Measurements from ENCODE around the gene FOXO1.

Gene FOXO1

GRCh38 chr13:40660692-40661091 is 5.7 kb downstream of the FOXO1 start:
- Mint-ChIP-seq H3K4me1 (peaks cover 34% of the 10 kb centered on the region), H3K27ac (no peak overlapping the region), H3K27me3 (no peaks in the 10 kb centered on the region), H3K4me3 (no peak overlapping the region), H3K36me3 (peaks cover 8% of the 10 kb centered on the region), H3K9me3 (no peaks in the 10 kb centered on the region)
- no peak for ATAC-seq (ENCODE audit: low read depth)
- DNase-seq (ENCODE audit: low spot score in 2 of 2): no peak

- Mint-ChIP-seq H3K27me3 (no peaks in the 10 kb centered on the region), H3K27ac (peak overlapping the region; percentile 38), H3K4me1 (peaks cover 34% of the 10 kb centered on the region), H3K9me3 (no peaks in the 10 kb centered on the region), H3K36me3 (peaks cover 7% of the 10 kb centered on the region), H3K4me3 (no peak overlapping the region)
- DNase-seq (ENCODE audit: low spot score in 2 of 2) (no peak), ATAC-seq (ENCODE audit: low read depth) (no peak)
Observed at GRCh38 chr13:40660141-40660664, 6.2 kb downstream of the FOXO1 start.

GRCh38 chr13:40657951-40658350 is 8.5 kb downstream of the FOXO1 start:
- Mint-ChIP-seq H3K27ac (peak overlapping the region; percentile 62), H3K4me1 (peaks cover 50% of the 10 kb centered on the region), H3K36me3 (peaks cover 6% of the 10 kb centered on the region)

GRCh38 chr13:40657307-40657706 is 9.1 kb downstream of the FOXO1 start:
- no peak overlapping the region for H3K4me3 Mint-ChIP-seq
- peak overlapping the region; percentile 62 for H3K27ac Mint-ChIP-seq
- peaks cover 6% of the 10 kb centered on the region for H3K36me3 Mint-ChIP-seq
- DNase-seq (ENCODE audit: low spot score in 2 of 2): no peak
- ATAC-seq (ENCODE audit: low read depth): no peak
- H3K27me3 Mint-ChIP-seq: no peaks in the 10 kb centered on the region
- H3K4me1 Mint-ChIP-seq: peaks cover 52% of the 10 kb centered on the region
- H3K9me3 Mint-ChIP-seq: no peaks in the 10 kb centered on the region

More at GRCh38 chr13:40657951-40658350, 8.5 kb downstream of the FOXO1 start:
- ATAC-seq (ENCODE audit: low read depth) (no peak), DNase-seq (ENCODE audit: low spot score in 2 of 2) (no peak)
- Mint-ChIP-seq H3K9me3 (no peaks in the 10 kb centered on the region), H3K27me3 (no peaks in the 10 kb centered on the region), H3K4me3 (no peak overlapping the region)

- H3K27me3 Mint-ChIP-seq: no peaks in the 10 kb centered on the region
- no peaks in the 10 kb centered on the region for H3K9me3 Mint-ChIP-seq
- ATAC-seq (ENCODE audit: low read depth) (no peak), DNase-seq (ENCODE audit: low spot score in 2 of 2) (no peak)
- no peak overlapping the region for H3K27ac Mint-ChIP-seq
- H3K36me3 Mint-ChIP-seq: peaks cover 6% of the 10 kb centered on the region
- H3K4me3 Mint-ChIP-seq: no peak overlapping the region
- peaks cover 56% of the 10 kb centered on the region for H3K4me1 Mint-ChIP-seq
Observed at GRCh38 chr13:40656358-40656757, 10.1 kb downstream of the FOXO1 start.

- no peaks in the 10 kb centered on the region for H3K27me3 Mint-ChIP-seq
- DNase-seq (ENCODE audit: low spot score in 2 of 2): no peak
- H3K4me1 Mint-ChIP-seq: peaks cover 59% of the 10 kb centered on the region
- peak; percentile 22 for ATAC-seq (ENCODE audit: low read depth)
- peak overlapping the region; percentile 94 for H3K27ac Mint-ChIP-seq
- H3K4me3 Mint-ChIP-seq: peak overlapping the region; percentile 92
- H3K36me3 Mint-ChIP-seq: peaks cover 6% of the 10 kb centered on the region
- no peaks in the 10 kb centered on the region for H3K9me3 Mint-ChIP-seq
Observed at GRCh38 chr13:40653527-40654318, 12.7 kb downstream of the FOXO1 start.

GRCh38 chr13:40652588-40652940 is 13.9 kb downstream of the FOXO1 start:
- H3K27me3 Mint-ChIP-seq: no peaks in the 10 kb centered on the region

GRCh38 chr13:40651866-40652587 is 14.4 kb downstream of the FOXO1 start:
- Mint-ChIP-seq H3K27me3 (no peaks in the 10 kb centered on the region), H3K4me1 (peaks cover 59% of the 10 kb centered on the region), H3K27ac (peak overlapping the region; percentile 94), H3K36me3 (no peaks in the 10 kb centered on the region), H3K4me3 (peak overlapping the region; percentile 92), H3K9me3 (no peaks in the 10 kb centered on the region)
- ATAC-seq (ENCODE audit: low read depth) (peak; percentile 37), DNase-seq (ENCODE audit: low spot score in 2 of 2) (no peak)

More at GRCh38 chr13:40652588-40652940, 13.9 kb downstream of the FOXO1 start:
- Mint-ChIP-seq H3K27ac (peak overlapping the region; percentile 94), H3K9me3 (no peaks in the 10 kb centered on the region), H3K4me3 (peak overlapping the region; percentile 92), H3K36me3 (no peaks in the 10 kb centered on the region), H3K4me1 (peaks cover 58% of the 10 kb centered on the region)
- DNase-seq (ENCODE audit: low spot score in 2 of 2) (no peak), ATAC-seq (ENCODE audit: low read depth) (peak; percentile 67)

- Mint-ChIP-seq H3K4me3 (no peak overlapping the region), H3K27ac (no peak overlapping the region), H3K27me3 (no peaks in the 10 kb centered on the region), H3K4me1 (peaks cover 67% of the 10 kb centered on the region), H3K9me3 (no peaks in the 10 kb centered on the region), H3K36me3 (peaks cover 3% of the 10 kb centered on the region)
- ATAC-seq (ENCODE audit: low read depth) (no peak), DNase-seq (ENCODE audit: low spot score in 2 of 2) (no peak)
Observed at GRCh38 chr13:40648841-40649240, 17.6 kb downstream of the FOXO1 start.

- DNase-seq (ENCODE audit: low spot score in 2 of 2): no peak
- peaks cover 5% of the 10 kb centered on the region for H3K36me3 Mint-ChIP-seq
- no peak overlapping the region for H3K4me3 Mint-ChIP-seq
- H3K27ac Mint-ChIP-seq: no peak overlapping the region
- ATAC-seq (ENCODE audit: low read depth): no peak
- no peaks in the 10 kb centered on the region for H3K9me3 Mint-ChIP-seq
- H3K27me3 Mint-ChIP-seq: no peaks in the 10 kb centered on the region
- H3K4me1 Mint-ChIP-seq: peaks cover 62% of the 10 kb centered on the region
Observed at GRCh38 chr13:40648040-40648439, 18.4 kb downstream of the FOXO1 start.

GRCh38 chr13:40644838-40645604 is 21.4 kb downstream of the FOXO1 start:
- Mint-ChIP-seq H3K4me3 (no peak overlapping the region), H3K4me1 (peaks cover 56% of the 10 kb centered on the region), H3K27ac (peak overlapping the region; percentile 69), H3K36me3 (peaks cover 8% of the 10 kb centered on the region), H3K27me3 (no peaks in the 10 kb centered on the region), H3K9me3 (no peaks in the 10 kb centered on the region)
- DNase-seq (ENCODE audit: low spot score in 2 of 2) (no peak), ATAC-seq (ENCODE audit: low read depth) (no peak)

- H3K36me3 Mint-ChIP-seq: peaks cover 13% of the 10 kb centered on the region
- H3K9me3 Mint-ChIP-seq: no peaks in the 10 kb centered on the region
- DNase-seq (ENCODE audit: low spot score in 2 of 2) (no peak), ATAC-seq (ENCODE audit: low read depth) (no peak)
- H3K27me3 Mint-ChIP-seq: no peaks in the 10 kb centered on the region
- H3K4me1 Mint-ChIP-seq: peaks cover 53% of the 10 kb centered on the region
- H3K4me3 Mint-ChIP-seq: no peak overlapping the region
- peak overlapping the region; percentile 41 for H3K27ac Mint-ChIP-seq
Observed at GRCh38 chr13:40640845-40641458, 25.5 kb downstream of the FOXO1 start.

GRCh38 chr13:40640202-40640601 is 26.2 kb downstream of the FOXO1 start:
- H3K4me1 Mint-ChIP-seq: peaks cover 54% of the 10 kb centered on the region
- no peak for ATAC-seq (ENCODE audit: low read depth)
- H3K27ac Mint-ChIP-seq: no peak overlapping the region
- no peak overlapping the region for H3K4me3 Mint-ChIP-seq
- H3K27me3 Mint-ChIP-seq: no peaks in the 10 kb centered on the region
- peaks cover 13% of the 10 kb centered on the region for H3K36me3 Mint-ChIP-seq
- H3K9me3 Mint-ChIP-seq: no peaks in the 10 kb centered on the region
- DNase-seq (ENCODE audit: low spot score in 2 of 2): no peak

Measured in memory B cell (primary cell).